Neural cell (in vitro differentiated cells): ENCODE measurements around the gene LACTBL1. TPM values are rescaled to one million over a fixed set of nuclear protein-coding genes. Genes with fewer than 3 reads are reported as not detected.

Experiments used
- polyA plus RNA-seq: library from polyadenylated mRNA; depleted of rRNA; stranded (reverse); fragments of >200 nt; gene quantifications from 2 replicates; pipeline ENCODE4 v1.2.3, GENCODE V29; 2014

The LACTBL1 gene
- polyA plus RNA-seq, 1 donor from 2014 or later = not detected

Other genes with a start within 250 kb of the LACTBL1 start
- gene TEX46, start 43.0 kb upstream of the LACTBL1 start, polyA plus RNA-seq = not detected in 2 replicates
- 276 and 304 TPM in 2 replicates for gene KDM1A, start 46.6 kb upstream of the LACTBL1 start, polyA plus RNA-seq
- gene LUZP1, start 196.0 kb upstream of the LACTBL1 start, polyA plus RNA-seq = 2.3 and 3.4 TPM in 2 replicates
- not detected in 2 replicates for gene HTR1D, start 244.6 kb upstream of the LACTBL1 start, polyA plus RNA-seq